ENCODE measurements around the gene USP36.

The USP36 gene

GRCh38 chr17:78857266-78857665 lies 16.7 kb upstream of the USP36 start:
- Histone ChIP-seq H4K20me1 (ENCODE audit: low read depth, low read length) (no peaks in the 10 kb centered on the region), H3K27ac (ENCODE audit: low read depth, low read length) (no peak overlapping the region), H3K4me2 (ENCODE audit: low read depth, low read length, poor library complexity, severe bottlenecking) (no peak overlapping the region), H3F3A (ENCODE audit: insufficient read depth) (no peaks in the 10 kb centered on the region), H3K27me3 (ENCODE audit: low read length) (no peaks in the 10 kb centered on the region), H3K9me3 (ENCODE audit: insufficient read depth, low read length) (no peaks in the 10 kb centered on the region), H3K79me2 (ENCODE audit: insufficient read depth, low read length) (no peaks in the 10 kb centered on the region), H3K4me3 (ENCODE audit: insufficient read depth, low read length, poor library complexity, severe bottlenecking) (no peak overlapping the region), H3K36me3 (ENCODE audit: low read length) (no peaks in the 10 kb centered on the region), H3K9ac (ENCODE audit: low read length) (no peak overlapping the region), H2AFZ (ENCODE audit: low read depth, low read length, severe bottlenecking) (no peak overlapping the region), H3K9me2 (replicated peaks; ENCODE audit: insufficient read depth, low read length) (no peaks in the 10 kb centered on the region)
- no peak for TF ChIP-seq EZH2phosphoT487 (conservative IDR thresholded peaks at IDR 0.05; ENCODE audit: low read length)
- TF ChIP-seq, protein P1, sequence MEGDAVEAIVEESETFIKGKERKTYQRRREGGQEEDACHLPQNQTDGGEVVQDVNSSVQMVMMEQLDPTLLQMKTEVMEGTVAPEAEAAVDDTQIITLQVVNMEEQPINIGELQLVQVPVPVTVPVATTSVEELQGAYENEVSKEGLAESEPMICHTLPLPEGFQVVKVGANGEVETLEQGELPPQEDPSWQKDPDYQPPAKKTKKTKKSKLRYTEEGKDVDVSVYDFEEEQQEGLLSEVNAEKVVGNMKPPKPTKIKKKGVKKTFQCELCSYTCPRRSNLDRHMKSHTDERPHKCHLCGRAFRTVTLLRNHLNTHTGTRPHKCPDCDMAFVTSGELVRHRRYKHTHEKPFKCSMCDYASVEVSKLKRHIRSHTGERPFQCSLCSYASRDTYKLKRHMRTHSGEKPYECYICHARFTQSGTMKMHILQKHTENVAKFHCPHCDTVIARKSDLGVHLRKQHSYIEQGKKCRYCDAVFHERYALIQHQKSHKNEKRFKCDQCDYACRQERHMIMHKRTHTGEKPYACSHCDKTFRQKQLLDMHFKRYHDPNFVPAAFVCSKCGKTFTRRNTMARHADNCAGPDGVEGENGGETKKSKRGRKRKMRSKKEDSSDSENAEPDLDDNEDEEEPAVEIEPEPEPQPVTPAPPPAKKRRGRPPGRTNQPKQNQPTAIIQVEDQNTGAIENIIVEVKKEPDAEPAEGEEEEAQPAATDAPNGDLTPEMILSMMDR (IDR thresholded peaks at IDR 0.05; ENCODE audit: insufficient read depth, low read length, poor library complexity, severe bottlenecking) = no peak

GRCh38 chr17:78855561-78856165 lies 15.0 kb upstream of the USP36 start:
- Histone ChIP-seq H3K36me3 (ENCODE audit: low read length) (no peaks in the 10 kb centered on the region), H4K20me1 (ENCODE audit: low read depth, low read length) (no peaks in the 10 kb centered on the region), H2AFZ (ENCODE audit: low read depth, low read length, severe bottlenecking) (no peak overlapping the region), H3K9me2 (replicated peaks; ENCODE audit: insufficient read depth, low read length) (no peaks in the 10 kb centered on the region), H3F3A (ENCODE audit: insufficient read depth) (no peaks in the 10 kb centered on the region), H3K27ac (ENCODE audit: low read depth, low read length) (no peak overlapping the region), H3K27me3 (ENCODE audit: low read length) (no peaks in the 10 kb centered on the region), H3K4me2 (ENCODE audit: low read depth, low read length, poor library complexity, severe bottlenecking) (no peak overlapping the region), H3K9ac (ENCODE audit: low read length) (no peak overlapping the region), H3K79me2 (ENCODE audit: insufficient read depth, low read length) (no peaks in the 10 kb centered on the region), H3K4me3 (ENCODE audit: insufficient read depth, low read length, poor library complexity, severe bottlenecking) (no peak overlapping the region), H3K9me3 (ENCODE audit: insufficient read depth, low read length) (no peaks in the 10 kb centered on the region)
- TF ChIP-seq EZH2phosphoT487 (conservative IDR thresholded peaks at IDR 0.05; ENCODE audit: low read length) = no peak
- TF ChIP-seq, protein P1 (IDR thresholded peaks at IDR 0.05; ENCODE audit: insufficient read depth, low read length, poor library complexity, severe bottlenecking) = no peak

DNA sequence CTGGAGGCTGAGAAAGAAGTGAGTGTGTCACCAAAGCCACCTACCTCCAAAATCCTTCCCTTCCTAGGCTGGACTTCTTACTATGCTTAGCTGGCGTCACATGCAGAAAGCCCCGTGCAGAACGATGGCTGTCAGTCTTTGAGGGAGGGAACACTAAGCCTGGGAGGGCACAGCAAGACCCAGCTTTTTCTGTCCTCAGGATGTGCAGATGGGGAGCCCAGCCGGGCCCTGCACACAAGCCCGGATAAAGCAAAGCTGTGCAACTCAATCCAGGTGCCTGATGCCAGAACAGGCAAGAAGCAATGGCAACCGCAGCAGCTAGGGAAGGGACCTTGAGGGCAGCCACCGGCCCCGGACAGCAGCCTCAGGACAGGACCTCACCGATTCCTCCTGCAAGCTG lies 13.9 kb upstream of the USP36 start:
- Histone ChIP-seq H3K27me3 (ENCODE audit: low read length) (no peaks in the 10 kb centered on the region), H3K79me2 (ENCODE audit: insufficient read depth, low read length) (no peaks in the 10 kb centered on the region), H4K20me1 (ENCODE audit: low read depth, low read length) (no peaks in the 10 kb centered on the region), H3K36me3 (ENCODE audit: low read length) (no peaks in the 10 kb centered on the region), H3F3A (ENCODE audit: insufficient read depth) (no peaks in the 10 kb centered on the region), H3K4me2 (ENCODE audit: low read depth, low read length, poor library complexity, severe bottlenecking) (no peak overlapping the region), H3K9ac (ENCODE audit: low read length) (no peak overlapping the region), H3K9me3 (ENCODE audit: insufficient read depth, low read length) (no peaks in the 10 kb centered on the region), H3K27ac (ENCODE audit: low read depth, low read length) (no peak overlapping the region), H3K9me2 (replicated peaks; ENCODE audit: insufficient read depth, low read length) (no peaks in the 10 kb centered on the region), H2AFZ (ENCODE audit: low read depth, low read length, severe bottlenecking) (no peak overlapping the region), H3K4me3 (ENCODE audit: insufficient read depth, low read length, poor library complexity, severe bottlenecking) (no peak overlapping the region)
- TF ChIP-seq EZH2phosphoT487 (conservative IDR thresholded peaks at IDR 0.05; ENCODE audit: low read length) = no peak
- TF ChIP-seq, protein P1 (IDR thresholded peaks at IDR 0.05; ENCODE audit: insufficient read depth, low read length, poor library complexity, severe bottlenecking) = no peak

Data from SU-DHL-6 (cell line).